Measurements from ENCODE around the gene TMEM247. TPM values are rescaled to one million over a fixed set of nuclear protein-coding genes. Genes with fewer than 3 reads are reported as not detected.

TMEM247 gene
- total RNA-seq, 1 experiment from 2014 or later = not detected

- CTCF ChIA-PET = no interaction called here
Observed at GRCh38 chr2:46482490-46482889, 3.1 kb downstream of the TMEM247 start.

GRCh38 chr2:46485002-46485401, 5.6 kb downstream of the TMEM247 start:
- no peak for DNase-seq (ENCODE audit: low spot score)
- CTCF ChIA-PET = no interaction called here
- POLR2A ChIA-PET (ENCODE audit: low non-redundant PET) = no interaction called here
- no peaks in the 10 kb centered on the region for H3K9me3 ChIP-seq (ENCODE audit: low read depth, low read length, poor library complexity, severe bottlenecking)
- TF ChIP-seq EZH2 (IDR thresholded peaks at IDR 0.05; ENCODE audit: borderline replicate concordance, low read depth, low read length, poor library complexity, severe bottlenecking) (no peak), CTCF (conservative IDR thresholded peaks at IDR 0.05; ENCODE audit: low read depth, low read length) (no peak)
- H3K27me3 ChIP-seq (replicated peaks; ENCODE audit: insufficient read depth, low read depth, low read length, poor library complexity) = peaks cover 27% of the 10 kb centered on the region
- no peaks in the 10 kb centered on the region for H3K36me3 ChIP-seq (ENCODE audit: insufficient read depth, low read length, poor library complexity, severe bottlenecking)
- peaks cover 6% of the 10 kb centered on the region for H3K4me1 ChIP-seq (ENCODE audit: insufficient read depth, low read length, poor library complexity, severe bottlenecking)
- BruUV-seq (replicated peaks) = no TSS peak
- no peak overlapping the region for H3K27ac ChIP-seq (ENCODE audit: low read depth, low read length, poor library complexity, severe bottlenecking)
- intact Hi-C loops (cut with micrococcal nuclease; ENCODE audit: unreplicated experiment) = no loop called here
- no peak overlapping the region for H3K4me3 ChIP-seq (ENCODE audit: low read depth, low read length, poor library complexity, severe bottlenecking)

More at GRCh38 chr2:46482490-46482889, 3.1 kb downstream of the TMEM247 start:
- H3K4me1 ChIP-seq (ENCODE audit: insufficient read depth, low read length, poor library complexity, severe bottlenecking) = peaks cover 4% of the 10 kb centered on the region
- intact Hi-C loops (cut with micrococcal nuclease; ENCODE audit: unreplicated experiment) = no loop called here
- no peaks in the 10 kb centered on the region for H3K9me3 ChIP-seq (ENCODE audit: low read depth, low read length, poor library complexity, severe bottlenecking)
- POLR2A ChIA-PET (ENCODE audit: low non-redundant PET) = no interaction called here
- no peak overlapping the region for H3K27ac ChIP-seq (ENCODE audit: low read depth, low read length, poor library complexity, severe bottlenecking)
- DNase-seq (ENCODE audit: low spot score) = no peak
- H3K27me3 ChIP-seq (replicated peaks; ENCODE audit: insufficient read depth, low read depth, low read length, poor library complexity) = peaks cover 27% of the 10 kb centered on the region
- no peak overlapping the region for H3K4me3 ChIP-seq (ENCODE audit: low read depth, low read length, poor library complexity, severe bottlenecking)
- TF ChIP-seq EZH2 (IDR thresholded peaks at IDR 0.05; ENCODE audit: borderline replicate concordance, low read depth, low read length, poor library complexity, severe bottlenecking) (no peak), CTCF (conservative IDR thresholded peaks at IDR 0.05; ENCODE audit: low read depth, low read length) (no peak)
- no TSS peak for BruUV-seq (replicated peaks)
- no peaks in the 10 kb centered on the region for H3K36me3 ChIP-seq (ENCODE audit: insufficient read depth, low read length, poor library complexity, severe bottlenecking)

GRCh38 chr2:46486436-46486835, 7.1 kb downstream of the TMEM247 start:
- no TSS peak for BruUV-seq (replicated peaks)
- POLR2A ChIA-PET (ENCODE audit: low non-redundant PET) = no interaction called here
- Histone ChIP-seq H3K36me3 (ENCODE audit: insufficient read depth, low read length, poor library complexity, severe bottlenecking) (no peaks in the 10 kb centered on the region), H3K27me3 (replicated peaks; ENCODE audit: insufficient read depth, low read depth, low read length, poor library complexity) (peaks cover 27% of the 10 kb centered on the region), H3K27ac (ENCODE audit: low read depth, low read length, poor library complexity, severe bottlenecking) (no peak overlapping the region), H3K4me3 (ENCODE audit: low read depth, low read length, poor library complexity, severe bottlenecking) (no peak overlapping the region), H3K9me3 (ENCODE audit: low read depth, low read length, poor library complexity, severe bottlenecking) (no peaks in the 10 kb centered on the region), H3K4me1 (ENCODE audit: insufficient read depth, low read length, poor library complexity, severe bottlenecking) (peaks cover 6% of the 10 kb centered on the region)
- CTCF ChIA-PET = interaction anchor here (0.7 kb wide), 1 partner anchor 21 kb away, joined by 3 read pairs; no protein-coding TSS in a partner anchor
- DNase-seq (ENCODE audit: low spot score) = no peak
- intact Hi-C loops (cut with micrococcal nuclease; ENCODE audit: unreplicated experiment) = no loop called here
- TF ChIP-seq EZH2 (IDR thresholded peaks at IDR 0.05; ENCODE audit: borderline replicate concordance, low read depth, low read length, poor library complexity, severe bottlenecking) (no peak), CTCF (conservative IDR thresholded peaks at IDR 0.05; ENCODE audit: low read depth, low read length) (no peak)

All from A673 (cell line).